GM19043 (cell line): ENCODE results near the gene MPIG6B.
"Not testable (repeated sequence)": the region's sequence is repeated elsewhere in the genome, so short reads cannot be mapped to it uniquely, and the experiment has no call there.

ENCODE experiments used
- ATAC-seq: cut with Tn5 transposase; IDR thresholded peaks from one replicate; pipeline ENCODE4 v1.9.1; 2021; ENCODE audit warnings: low read depth; ENCODE audit not compliant: unreplicated experiment

The MPIG6B gene

DNA sequence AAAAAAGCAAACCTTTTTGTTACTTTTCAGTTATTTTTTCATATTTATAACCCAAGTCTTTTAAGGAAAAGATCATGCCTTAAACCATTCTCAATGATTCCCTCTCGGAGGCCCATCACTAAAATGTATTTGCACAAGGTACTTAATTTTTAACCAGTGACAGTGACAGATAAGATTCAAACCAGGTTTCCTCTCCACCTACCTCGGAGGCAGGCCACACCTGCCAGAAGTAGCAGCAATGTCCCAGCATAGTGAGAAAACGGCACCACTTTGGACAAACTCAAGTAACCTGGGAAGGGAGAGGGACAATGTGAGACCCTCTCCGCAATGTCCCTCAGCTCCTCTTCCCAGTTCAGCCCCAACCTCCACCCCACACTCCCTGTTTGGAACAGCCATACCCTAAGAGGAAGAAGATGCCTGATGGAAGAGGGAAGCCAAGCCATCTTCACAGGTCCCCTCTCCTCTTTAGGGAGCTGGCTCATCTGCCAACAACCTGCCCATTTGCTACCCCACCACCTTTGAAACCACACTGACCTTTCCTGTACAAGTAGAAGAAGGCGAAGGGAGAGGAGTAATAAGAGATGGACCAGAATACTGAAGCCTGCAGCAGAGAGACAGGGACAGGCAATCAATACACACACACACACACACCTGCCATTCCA lies 22.3 kb upstream of the MPIG6B start:
- no peak for ATAC-seq

DNA sequence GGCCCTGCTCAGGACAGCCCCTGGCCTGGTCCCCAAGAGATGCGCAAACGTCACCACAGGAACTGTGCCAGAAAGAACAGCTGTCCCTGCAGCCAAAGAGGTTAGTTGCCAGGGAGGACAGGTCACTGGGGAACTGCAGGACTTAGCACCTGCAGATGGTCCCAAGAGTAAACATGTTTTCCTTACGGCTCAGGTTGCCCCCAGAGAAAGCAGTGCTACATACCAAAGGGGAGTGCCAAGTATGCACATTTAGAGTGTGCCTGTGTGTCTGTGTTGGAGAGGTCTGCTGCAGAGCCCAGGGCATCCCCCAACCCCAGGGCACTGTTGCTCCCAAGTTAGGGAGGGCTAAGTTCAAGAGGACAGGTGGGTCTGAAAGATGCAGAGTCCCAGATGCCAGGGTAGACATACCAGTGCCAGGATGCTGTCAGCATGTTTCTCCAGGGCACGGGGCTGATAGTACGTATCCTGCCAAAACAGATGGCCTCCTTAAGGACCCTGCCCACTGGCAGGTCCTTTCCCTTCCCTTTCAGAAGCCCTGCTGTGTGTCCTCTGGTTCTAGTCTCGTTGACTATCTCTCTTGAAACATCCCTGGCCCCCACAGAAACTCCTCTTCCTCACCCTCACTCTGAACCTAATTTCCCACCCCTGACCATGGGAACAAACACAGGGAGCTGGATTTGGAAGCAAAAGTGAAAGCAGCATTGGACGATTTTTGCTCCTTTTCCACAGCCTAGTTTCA lies 21.3 kb upstream of the MPIG6B start:
- ATAC-seq = no peak

DNA sequence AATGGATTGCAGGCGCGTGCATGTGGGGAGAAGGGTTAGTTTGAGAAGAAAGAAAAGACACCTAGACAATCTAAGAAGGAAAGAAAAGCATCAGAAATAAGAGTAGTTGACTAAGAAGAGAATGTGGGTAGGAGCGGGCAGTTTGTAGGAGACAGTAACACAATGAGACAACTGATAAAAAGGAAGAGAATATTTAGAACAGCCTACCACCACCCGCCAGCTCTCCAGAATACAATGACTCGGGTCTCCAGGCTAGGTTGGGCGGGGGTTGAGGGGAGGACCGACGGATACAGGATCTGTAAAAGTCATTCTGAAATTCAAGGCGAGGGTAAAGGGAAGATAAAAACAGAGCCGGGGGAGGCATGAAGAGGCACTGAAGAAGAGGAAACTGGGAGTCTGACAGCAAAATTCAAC lies 20.8 kb upstream of the MPIG6B start:
- ATAC-seq = no peak

DNA sequence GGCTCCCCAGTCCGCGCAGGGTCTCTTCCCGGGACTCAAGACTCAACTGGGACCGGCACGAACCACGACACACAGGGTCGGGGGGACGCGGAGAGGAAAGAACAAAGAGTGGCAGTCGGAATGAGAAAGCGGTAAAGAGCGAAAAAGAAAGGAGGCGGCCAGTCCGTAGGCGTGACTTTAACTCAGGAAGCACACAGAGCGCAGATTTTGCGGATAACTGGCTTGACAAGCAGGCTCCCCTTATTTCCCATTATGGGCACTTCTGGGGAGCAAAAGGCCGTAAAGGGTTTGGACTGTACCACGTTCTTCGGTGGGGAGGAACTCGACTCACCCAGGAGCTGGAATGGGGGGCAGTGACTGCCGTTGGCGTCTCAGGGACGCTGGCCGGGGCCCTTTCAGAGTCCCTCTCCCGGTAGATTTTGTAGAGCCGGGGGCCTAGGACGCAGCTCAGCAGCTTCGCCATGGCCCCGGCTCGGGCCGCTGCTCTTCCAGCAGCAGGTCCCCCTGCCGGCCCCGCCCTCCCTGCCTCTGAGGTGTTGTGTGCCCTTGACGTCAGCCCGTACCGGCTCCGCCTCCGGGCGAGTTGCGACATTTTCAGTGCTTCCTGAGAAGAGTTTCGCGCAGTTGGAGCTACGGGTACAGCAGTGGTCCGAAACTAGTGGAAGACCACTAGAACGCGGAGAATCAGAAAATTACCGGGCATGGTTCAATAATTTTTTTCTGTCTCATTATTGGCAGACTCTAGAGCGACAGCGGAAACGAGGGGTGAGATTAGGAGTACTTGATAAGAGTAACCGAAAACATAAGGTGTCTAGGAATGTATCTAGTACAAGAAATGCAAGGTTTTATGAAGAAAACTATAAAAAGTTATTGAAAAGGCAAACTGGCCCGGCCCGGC lies 20.1 kb upstream of the MPIG6B start, which contains the start of gene ABHD16A:
Gene ABHD16A (minus strand): TSS at position 506 of the 898 bp plus-strand sequence. CDS start 43 bp downstream, at position 463.
- ATAC-seq = peak; percentile 80

DNA sequence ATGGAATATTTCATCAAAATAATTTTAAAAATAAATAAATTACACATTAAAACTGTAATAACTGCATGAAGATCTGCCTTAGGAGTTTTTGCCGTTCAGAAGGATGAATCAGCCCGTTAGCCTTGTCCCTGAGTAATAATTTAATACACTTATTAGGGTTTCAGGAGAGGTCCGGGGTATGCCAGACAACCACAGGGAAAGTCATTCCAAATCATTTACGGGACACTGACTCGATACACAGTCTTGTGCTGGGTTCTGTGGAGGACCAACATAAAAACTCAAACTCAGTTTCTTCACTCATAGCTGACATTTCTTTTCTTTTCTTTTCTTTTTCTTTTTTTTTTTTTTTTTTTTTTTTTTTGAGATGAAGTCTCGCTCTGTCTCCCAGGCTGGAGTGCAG lies 17.2 kb upstream of the MPIG6B start:
- ATAC-seq = no peak

DNA sequence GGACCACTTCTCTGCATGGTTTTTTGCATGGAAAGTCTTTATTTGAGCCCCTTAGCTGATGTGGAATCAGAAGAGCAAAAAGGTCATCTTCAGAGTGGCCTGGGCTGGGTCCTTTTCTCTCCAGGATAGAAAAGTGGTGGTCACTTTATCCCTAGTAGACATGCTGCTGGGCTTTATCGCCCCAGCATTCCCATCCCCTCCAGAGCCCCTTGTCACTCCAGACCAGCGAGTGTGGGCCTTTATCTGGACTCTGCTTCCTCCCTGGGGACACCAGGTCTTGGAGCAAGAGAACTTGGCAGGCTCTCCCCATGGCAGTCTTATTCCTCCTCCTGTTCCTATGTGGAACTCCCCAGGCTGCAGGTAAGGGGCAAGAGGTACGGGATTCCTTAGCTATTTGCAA lies 16.6 kb upstream of the MPIG6B start, which contains the start of gene LY6G6F:
Gene LY6G6F (plus strand): TSS at position 268 of the 400 bp plus-strand sequence. CDS start 41 bp downstream, at position 309.
- ATAC-seq = no peak

DNA sequence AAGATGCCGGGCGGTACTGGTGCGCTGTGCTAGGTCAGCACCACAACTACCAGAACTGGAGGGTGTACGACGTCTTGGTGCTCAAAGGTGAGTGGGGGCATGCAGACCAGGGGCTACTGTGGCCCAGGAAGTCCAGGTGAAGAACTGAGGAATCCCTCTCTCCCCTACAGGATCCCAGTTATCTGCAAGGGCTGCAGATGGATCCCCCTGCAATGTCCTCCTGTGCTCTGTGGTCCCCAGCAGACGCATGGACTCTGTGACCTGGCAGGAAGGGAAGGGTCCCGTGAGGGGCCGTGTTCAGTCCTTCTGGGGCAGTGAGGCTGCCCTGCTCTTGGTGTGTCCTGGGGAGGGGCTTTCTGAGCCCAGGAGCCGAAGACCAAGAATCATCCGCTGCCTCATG lies 15.5 kb upstream of the MPIG6B start:
- no peak for ATAC-seq

DNA sequence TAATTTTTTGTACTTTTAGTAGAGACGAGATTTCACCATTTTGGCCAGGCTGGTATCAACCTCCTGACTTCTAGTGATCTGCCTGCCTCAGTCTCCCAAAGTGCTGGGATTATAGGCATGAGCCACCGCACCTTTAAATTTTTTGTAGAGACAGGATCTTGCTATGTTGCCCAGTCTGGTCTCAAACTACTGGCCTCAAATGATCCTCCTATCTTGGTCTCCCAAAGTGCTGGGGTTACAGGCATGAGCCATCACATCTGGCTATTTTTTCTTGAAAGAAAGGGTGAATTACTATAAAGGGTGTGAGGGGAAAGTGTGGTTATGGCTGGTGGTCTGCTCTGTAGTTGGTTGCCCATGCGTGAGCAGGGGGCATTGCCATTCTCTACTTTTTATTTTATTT lies 14.9 kb upstream of the MPIG6B start:
- no peak for ATAC-seq

DNA sequence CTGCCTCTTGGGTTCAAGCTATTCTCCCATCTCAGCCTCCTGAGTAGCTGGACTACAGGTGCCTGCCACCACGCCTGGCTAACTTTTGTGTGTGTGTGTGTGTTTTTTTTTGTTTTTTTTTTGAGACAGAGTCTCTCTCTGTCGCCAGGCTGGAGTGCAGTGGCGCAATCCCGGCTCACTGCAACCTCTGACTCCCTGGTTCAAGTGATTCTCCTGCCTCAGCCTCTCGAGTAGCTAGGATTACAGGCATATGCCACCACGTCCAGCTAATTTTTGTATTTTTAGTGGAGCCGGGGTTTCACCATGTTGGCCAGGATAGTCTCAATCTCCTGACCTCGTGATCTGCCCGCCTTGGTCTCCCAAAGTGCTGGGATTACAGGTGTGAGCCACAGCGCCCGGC lies 14.0 kb upstream of the MPIG6B start:
- not testable (repeated sequence) for ATAC-seq

DNA sequence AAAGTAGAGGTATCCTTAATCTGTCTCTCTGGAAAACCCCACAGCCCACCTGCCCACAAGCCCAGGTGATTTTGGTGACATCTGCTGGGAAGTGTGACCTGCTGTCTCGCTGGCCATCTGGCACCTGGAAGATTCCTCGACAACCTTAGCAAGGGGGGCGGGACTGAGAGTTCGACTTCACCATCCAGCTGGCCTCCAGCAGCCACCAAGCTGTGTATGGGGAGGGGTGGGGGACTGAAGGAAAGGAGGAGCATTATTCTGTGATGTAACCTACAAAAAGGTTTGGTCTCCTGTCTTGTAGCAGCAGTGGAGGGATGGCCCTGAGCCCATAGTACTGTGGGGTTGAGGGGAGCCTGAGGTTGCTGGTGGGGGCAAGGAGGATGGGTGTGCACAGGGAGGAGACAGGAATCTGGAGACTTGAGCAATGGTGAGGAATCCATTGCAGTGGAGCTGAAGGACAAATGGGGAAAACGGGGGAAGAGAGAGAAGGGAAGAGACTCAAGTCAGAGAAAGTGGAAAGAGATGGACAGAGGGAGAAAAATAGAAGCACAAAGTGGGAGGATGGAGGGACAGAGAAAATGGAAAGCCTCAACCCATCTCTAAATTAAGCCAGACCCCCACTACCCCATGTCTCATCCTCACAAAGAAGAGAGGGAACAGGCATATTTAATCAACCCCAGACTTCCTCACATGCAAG lies 12.5 kb upstream of the MPIG6B start:
- ATAC-seq = no peak

DNA sequence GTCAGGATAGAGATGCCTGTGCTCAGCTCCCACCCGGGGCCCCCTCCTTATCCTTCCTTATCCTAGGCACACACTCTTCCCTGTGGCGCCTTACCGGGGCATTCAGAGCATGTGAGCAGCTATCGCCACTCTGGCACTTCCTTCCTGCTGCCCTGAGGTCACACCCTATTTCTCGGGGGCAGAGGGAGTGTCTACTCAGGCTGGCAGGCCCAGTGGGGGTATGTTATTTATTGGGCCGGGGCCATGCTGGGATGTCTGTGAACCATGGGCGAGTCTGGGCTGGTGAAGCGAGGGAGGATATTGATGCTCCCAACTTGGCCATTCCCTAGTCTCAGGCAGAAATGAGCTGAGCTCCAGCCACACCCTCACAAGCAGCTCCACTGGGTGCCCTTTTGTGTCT lies 11.9 kb upstream of the MPIG6B start:
- no peak for ATAC-seq

DNA sequence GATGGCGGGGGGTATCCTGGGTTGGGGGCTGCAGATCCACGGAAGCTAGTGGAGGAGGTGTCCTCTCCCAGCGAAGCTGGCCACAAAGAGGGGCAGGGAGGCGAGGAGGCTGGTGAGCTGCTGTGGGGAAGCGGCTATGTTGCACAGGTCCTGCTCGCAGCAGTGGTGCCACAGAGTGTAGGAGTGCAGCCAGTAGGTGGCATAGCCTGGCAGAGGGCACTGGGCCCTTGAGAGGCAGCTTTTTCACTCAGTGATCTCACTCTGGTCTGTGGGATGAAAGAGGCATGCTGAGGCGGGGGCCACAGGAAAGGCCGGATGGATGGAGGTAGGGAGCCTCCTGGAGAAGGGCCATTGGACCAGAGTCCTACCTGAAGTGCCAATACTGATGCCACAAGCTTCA lies 10.9 kb upstream of the MPIG6B start:
- no peak for ATAC-seq

DNA sequence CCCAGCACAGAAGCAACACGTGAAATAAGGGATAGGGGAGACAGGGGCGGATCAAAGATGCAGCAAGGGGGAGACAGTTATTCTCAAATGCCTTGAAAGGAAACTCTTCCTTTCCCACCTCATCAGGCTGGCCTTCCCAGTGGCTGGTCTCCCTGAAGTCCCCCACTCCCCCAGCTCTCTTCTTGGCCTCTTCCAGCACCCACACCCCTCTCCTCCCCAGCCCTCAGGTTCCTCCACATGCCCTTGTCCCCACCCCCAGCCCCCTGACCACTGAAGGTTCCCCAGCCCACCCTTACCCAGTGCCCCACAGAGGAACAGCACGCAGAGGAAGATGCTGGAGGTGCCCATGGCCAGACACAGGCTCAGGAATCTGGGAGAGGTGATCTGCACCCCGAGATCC lies 9.7 kb upstream of the MPIG6B start:
- ATAC-seq = no peak

DNA sequence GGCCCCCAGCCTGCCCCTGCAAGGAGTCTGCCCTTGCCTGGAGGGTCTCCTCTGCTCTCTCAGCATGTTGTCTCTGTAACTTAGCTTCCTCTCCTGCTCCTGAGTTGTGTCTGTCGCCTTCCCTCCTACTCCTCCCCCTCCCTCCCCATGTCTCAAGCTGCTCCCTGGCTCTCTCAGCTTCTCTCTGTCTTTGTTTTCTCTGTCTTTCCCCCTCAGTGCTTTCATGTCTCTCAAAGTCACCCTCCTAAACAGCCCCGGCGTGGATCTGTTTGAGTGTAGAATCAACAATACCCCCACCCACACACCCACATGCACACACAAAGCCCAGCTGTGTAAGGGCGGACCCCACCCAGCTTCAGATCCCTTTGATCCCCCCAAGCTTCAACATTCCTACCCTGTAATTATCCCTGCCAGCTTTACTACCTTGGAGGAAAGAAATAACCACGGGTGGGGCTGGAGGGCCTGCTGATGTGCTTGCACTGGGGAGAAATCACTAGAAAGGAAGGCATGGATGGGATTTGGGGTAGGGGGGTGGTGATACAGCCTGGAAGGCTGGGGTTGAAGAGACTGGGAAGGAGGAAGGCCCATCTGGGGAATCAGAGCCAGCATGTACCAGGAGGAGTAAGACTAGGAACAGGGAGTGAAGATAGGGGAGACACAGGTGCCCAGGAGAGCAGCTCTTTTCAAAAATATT lies 9.0 kb upstream of the MPIG6B start:
- ATAC-seq = no peak

DNA sequence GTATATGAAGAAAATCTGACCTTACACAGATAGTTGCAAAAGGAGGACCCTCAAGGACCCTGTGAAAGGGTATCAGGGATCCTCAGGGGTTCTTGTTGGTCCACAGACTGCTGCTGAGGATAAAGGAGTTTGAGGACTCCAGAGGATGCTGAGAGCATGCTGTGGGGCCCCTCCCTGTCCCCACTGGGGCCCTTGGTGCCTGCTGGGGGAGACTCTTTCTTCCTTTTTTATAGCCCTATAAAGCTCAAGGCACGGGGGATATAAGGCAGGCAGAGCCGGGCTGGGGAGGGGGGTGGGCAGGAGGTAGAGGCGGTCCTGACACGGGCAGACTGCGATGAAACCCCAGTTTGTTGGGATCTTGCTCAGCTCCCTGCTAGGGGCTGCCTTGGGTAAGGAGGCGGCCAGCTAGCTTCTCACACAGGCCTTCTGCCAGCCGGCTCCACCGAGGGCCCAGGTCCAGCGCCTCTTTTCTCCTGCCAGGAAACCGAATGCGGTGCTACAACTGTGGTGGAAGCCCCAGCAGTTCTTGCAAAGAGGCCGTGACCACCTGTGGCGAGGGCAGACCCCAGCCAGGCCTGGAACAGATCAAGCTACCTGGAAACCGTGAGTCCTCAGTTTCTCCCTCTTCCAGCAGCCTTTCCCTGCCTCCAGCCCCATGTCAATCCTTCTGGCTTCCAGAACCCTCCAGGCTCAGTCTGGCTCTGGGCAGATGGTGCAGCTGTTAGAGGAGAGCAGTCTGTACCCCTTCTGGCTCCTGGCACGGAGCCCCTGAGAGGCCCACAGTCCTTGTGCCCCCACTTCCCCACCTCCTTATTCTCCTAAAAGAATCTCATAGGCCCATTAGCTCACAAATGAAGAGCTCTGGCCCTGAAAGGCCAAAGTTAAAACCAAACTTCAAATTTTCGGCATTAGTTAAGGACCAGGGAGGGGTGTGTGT lies 7.9 kb upstream of the MPIG6B start, which contains the start of gene LY6G6D:
Gene LY6G6D (plus strand): TSS at position 327 of the 937 bp plus-strand sequence. CDS start 8 bp downstream, at position 335.
- ATAC-seq = no peak

DNA sequence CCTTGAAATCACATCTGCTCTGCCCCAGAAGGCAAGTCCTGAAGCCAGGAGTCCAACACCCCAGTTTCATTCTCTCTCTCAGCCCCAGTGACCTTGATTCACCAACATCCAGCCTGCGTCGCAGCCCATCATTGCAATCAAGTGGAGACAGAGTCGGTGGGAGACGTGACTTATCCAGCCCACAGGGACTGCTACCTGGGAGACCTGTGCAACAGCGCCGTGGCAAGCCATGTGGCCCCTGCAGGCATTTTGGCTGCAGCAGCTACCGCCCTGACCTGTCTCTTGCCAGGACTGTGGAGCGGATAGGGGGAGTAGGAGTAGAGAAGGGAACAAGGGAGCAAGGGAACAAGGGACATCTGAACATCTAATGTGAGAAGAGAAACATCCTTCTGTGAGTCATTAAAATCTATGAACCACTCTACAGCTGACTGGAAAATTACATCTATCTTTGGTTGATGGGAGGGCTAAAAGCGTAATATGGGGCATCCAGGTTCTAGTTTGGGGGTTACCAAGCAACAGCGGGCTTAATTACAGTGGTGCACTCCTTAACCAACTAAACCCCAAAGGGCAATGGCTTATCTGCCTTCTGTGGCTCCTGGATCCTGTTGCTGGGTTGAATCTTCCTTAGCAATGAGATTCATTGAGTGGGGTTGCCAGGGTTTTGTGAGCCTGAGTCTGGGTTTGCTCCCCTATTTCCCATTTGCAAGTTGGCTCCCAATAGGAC lies 5.5 kb upstream of the MPIG6B start:
- no peak for ATAC-seq

DNA sequence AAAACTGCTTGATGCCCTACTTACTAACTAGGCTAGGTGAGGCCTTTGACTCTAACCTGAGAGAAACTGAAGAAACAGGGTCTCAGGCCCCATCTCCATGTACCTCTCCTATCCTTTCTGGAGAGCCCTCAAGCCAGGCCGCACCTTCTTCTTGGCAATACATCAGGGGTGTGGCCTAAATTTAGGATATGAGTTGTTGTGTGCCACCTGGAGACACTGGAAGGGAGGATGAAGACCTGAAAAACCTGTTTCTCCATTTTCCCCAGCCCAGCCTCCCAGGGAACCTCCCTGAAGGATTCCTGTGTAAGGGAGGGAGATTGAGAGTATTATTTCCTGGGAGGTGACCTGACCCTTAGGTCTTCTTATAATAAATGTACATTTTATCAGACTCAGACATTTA lies 4.9 kb upstream of the MPIG6B start:
- ATAC-seq = no peak

DNA sequence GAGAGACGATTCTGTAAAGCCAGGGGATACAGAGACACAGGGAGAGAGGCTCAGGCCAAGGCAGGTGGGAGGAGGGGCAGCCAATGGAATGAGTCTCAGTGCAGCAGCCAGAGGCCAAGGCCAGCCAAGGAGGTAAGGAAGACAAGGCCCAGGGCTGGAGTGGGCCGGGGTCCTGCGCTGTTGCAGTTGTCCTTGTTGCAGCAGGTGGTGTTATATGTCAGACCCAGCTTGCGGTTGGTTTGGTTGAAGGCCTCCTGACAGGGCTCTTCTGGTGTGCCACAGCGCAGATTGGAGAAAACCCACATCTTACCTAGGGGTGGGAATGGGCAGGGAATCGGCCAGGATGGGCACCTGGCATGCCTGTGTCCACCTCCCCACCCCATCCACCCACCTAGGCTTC lies 4.2 kb upstream of the MPIG6B start:
- no peak for ATAC-seq
